Astrocyte (in vitro differentiated cells and primary cell): ENCODE results near the gene PI3. TPM values are rescaled to one million over a fixed set of nuclear protein-coding genes. Genes with fewer than 3 reads are reported as not detected.

Experiments used
- DNase-seq: peaks from one replicate; pipeline ENCODE4 v3.0.0-alpha.2; 2010; ENCODE audit warnings: low read depth
- FAIRE-seq: peaks from 2 replicates; lab custom pipeline; 2011; peaks lifted over from hg19 to GRCh38; lab: Jason Lieb, UNC
- H2AFZ ChIP-seq: 2 replicates; pipeline ENCODE4 v1.6.0; 2012; ENCODE audit warnings: low read depth, low read length, inconsistent platforms
- H3K27ac ChIP-seq: 2 replicates; pipeline ENCODE4 v1.5.1; 2011; ENCODE audit warnings: low read depth, low read length, inconsistent platforms
- H3K27me3 ChIP-seq: 2 replicates; pipeline ENCODE4 v1.6.0; 2011; ENCODE audit warnings: low read length, inconsistent platforms; ENCODE audit not compliant: insufficient read depth
- H3K36me3 ChIP-seq: 2 replicates; pipeline ENCODE4 v1.5.1; 2011; ENCODE audit warnings: low read length, inconsistent platforms; ENCODE audit not compliant: insufficient read depth
- H3K4me1 ChIP-seq: 2 replicates; pipeline ENCODE4 v1.5.1; 2011; ENCODE audit warnings: low read length, inconsistent platforms; ENCODE audit not compliant: insufficient read depth
- H3K4me2 ChIP-seq: 2 replicates; pipeline ENCODE4 v1.6.0; 2012; ENCODE audit warnings: low read length, inconsistent platforms
- H3K4me3 ChIP-seq: 2 replicates; pipeline ENCODE4 v1.5.1; 2011; ENCODE audit warnings: low read depth, mild to moderate bottlenecking, low read length, inconsistent platforms; ENCODE audit not compliant: insufficient read depth
- H3K79me2 ChIP-seq: 2 replicates; pipeline ENCODE4 v1.6.0; 2012; ENCODE audit warnings: mild to moderate bottlenecking, low read length, inconsistent platforms; ENCODE audit not compliant: insufficient read depth
- H3K9ac ChIP-seq: 2 replicates; pipeline ENCODE4 v1.6.0; 2012; ENCODE audit warnings: mild to moderate bottlenecking, low read length, inconsistent platforms
- H3K9me3 ChIP-seq: 2 replicates; pipeline ENCODE4 v1.5.1; 2012; ENCODE audit warnings: low read depth, mild to moderate bottlenecking, low read length, inconsistent platforms; ENCODE audit not compliant: insufficient read depth
- H4K20me1 ChIP-seq: 2 replicates; pipeline ENCODE4 v1.6.0; 2012; ENCODE audit warnings: low read length, inconsistent platforms; ENCODE audit not compliant: insufficient read depth
- H3K27ac Mint-ChIP-seq: one replicate; pipeline ENCODE4 v1.8.0; 2021; ENCODE audit warnings: mild to moderate bottlenecking, mixed read lengths; ENCODE audit not compliant: unreplicated experiment
- H3K27me3 Mint-ChIP-seq: one replicate; pipeline ENCODE4 v1.8.0; 2021; ENCODE audit warnings: low read depth, mixed read lengths; ENCODE audit not compliant: unreplicated experiment
- H3K36me3 Mint-ChIP-seq: one replicate; pipeline ENCODE4 v1.8.0; 2021; ENCODE audit warnings: low read depth, mixed read lengths; ENCODE audit not compliant: unreplicated experiment
- H3K4me1 Mint-ChIP-seq: one replicate; pipeline ENCODE4 v1.8.0; 2021; ENCODE audit warnings: low read depth, mixed read lengths; ENCODE audit not compliant: unreplicated experiment
- H3K4me3 Mint-ChIP-seq: one replicate; pipeline ENCODE4 v1.8.0; 2021; ENCODE audit warnings: mild to moderate bottlenecking, moderate library complexity, mixed read lengths; ENCODE audit not compliant: unreplicated experiment
- H3K9me3 Mint-ChIP-seq: one replicate; pipeline ENCODE4 v1.8.0; 2021; ENCODE audit warnings: mild to moderate bottlenecking, mixed read lengths; ENCODE audit not compliant: unreplicated experiment
- CTCF ChIP-seq: IDR thresholded peaks from 2 replicates; pipeline ENCODE4 v1.5.1; 2011; ENCODE audit warnings: low read depth, mild to moderate bottlenecking, inconsistent platforms, low read length, moderate library complexity; ENCODE audit not compliant: insufficient read depth
- EZH2 ChIP-seq: IDR thresholded peaks from 2 replicates; pipeline ENCODE4 v1.6.1; 2012; ENCODE audit warnings: mild to moderate bottlenecking, low read length, inconsistent platforms; ENCODE audit not compliant: insufficient read depth
- total RNA-seq: library from RNA; stranded (reverse); gene quantifications from 2 replicates; pipeline ENCODE4 v1.2.1, GENCODE V29; 2021

Gene PI3
- total RNA-seq, 1 donor from 2014 or later: not detected

DNA sequence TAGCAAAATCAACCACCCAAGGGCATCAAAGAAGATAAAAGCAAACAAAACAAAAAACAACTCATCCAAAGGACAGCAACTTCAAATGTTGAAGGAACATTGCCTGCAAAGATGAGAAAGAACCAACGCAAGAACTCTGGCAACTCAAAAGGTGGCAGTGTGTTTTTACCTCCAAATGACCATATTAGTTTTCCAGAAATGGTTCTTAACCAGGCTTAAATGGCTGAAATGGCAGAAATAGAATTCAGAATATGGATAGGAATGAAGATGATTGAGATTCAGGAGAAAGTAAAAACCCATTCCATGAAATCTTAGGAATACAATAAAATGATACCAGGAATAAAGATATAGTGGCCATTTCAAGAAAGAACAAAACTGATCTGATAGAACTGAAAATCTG, 9.8 kb upstream of the PI3 start:
- Histone ChIP-seq H3K79me2 (no peaks in the 10 kb centered on the region), H3K9ac (no peak overlapping the region), H2AFZ (no peak overlapping the region), H3K4me3 (no peak overlapping the region), H4K20me1 (no peaks in the 10 kb centered on the region), H3K36me3 (no peaks in the 10 kb centered on the region), H3K4me2 (no peak overlapping the region), H3K4me1 (no peaks in the 10 kb centered on the region), H3K27ac (no peak overlapping the region), H3K9me3 (peaks cover 2% of the 10 kb centered on the region), H3K27me3 (no peaks in the 10 kb centered on the region)
- Mint-ChIP-seq H3K27ac (no peak overlapping the region), H3K9me3 (peaks cover 8% of the 10 kb centered on the region), H3K27me3 (peaks cover 6% of the 10 kb centered on the region), H3K36me3 (no peaks in the 10 kb centered on the region), H3K4me3 (no peak overlapping the region), H3K4me1 (no peaks in the 10 kb centered on the region)
- FAIRE-seq (no peak), DNase-seq (no peak)
- TF ChIP-seq EZH2: no peak
- no peak for TF ChIP-seq CTCF

DNA sequence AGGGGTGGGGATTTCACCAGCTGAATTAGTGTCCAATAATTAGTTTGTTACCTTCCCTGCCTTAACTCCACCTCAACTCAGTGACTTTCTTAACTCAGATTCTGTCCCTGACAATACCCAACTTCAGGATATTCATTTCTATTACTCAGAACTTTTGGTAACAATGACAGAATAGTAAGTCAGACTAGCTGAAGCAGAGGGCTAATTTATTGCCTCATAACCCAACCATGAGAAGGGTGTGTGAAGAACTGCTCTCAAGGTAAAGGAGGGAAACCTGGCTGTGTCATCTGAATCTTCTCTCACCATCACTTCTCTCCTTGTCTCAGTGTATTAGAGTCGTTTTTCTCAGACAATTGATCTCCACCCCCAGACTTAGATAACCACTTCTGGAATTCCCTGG, 1.2 kb upstream of the PI3 start:
- TF ChIP-seq CTCF (no peak), EZH2 (no peak)
- peaks cover 7% of the 10 kb centered on the region for H3K27me3 Mint-ChIP-seq
- Histone ChIP-seq H3K9ac (no peak overlapping the region), H3K36me3 (no peaks in the 10 kb centered on the region), H3K4me2 (no peak overlapping the region), H3K27me3 (no peaks in the 10 kb centered on the region), H3K79me2 (no peaks in the 10 kb centered on the region), H3K9me3 (no peaks in the 10 kb centered on the region), H3K27ac (no peak overlapping the region), H3K4me1 (no peaks in the 10 kb centered on the region), H3K4me3 (no peak overlapping the region), H4K20me1 (no peaks in the 10 kb centered on the region), H2AFZ (no peak overlapping the region)
- H3K9me3 Mint-ChIP-seq: no peaks in the 10 kb centered on the region
- H3K27ac Mint-ChIP-seq: no peak overlapping the region
- no peaks in the 10 kb centered on the region for H3K36me3 Mint-ChIP-seq
- DNase-seq (no peak), FAIRE-seq (no peak)
- H3K4me1 Mint-ChIP-seq: no peaks in the 10 kb centered on the region
- no peak overlapping the region for H3K4me3 Mint-ChIP-seq

- Mint-ChIP-seq H3K4me3 (no peak overlapping the region), H3K36me3 (no peaks in the 10 kb centered on the region), H3K9me3 (no peaks in the 10 kb centered on the region), H3K27me3 (peaks cover 7% of the 10 kb centered on the region), H3K27ac (no peak overlapping the region), H3K4me1 (no peaks in the 10 kb centered on the region)
- H2AFZ ChIP-seq: no peak overlapping the region
- H3K27ac ChIP-seq: no peak overlapping the region
- H3K4me3 ChIP-seq: no peak overlapping the region
- H3K9me3 ChIP-seq: no peaks in the 10 kb centered on the region
- TF ChIP-seq CTCF (no peak), EZH2 (no peak)
- no peaks in the 10 kb centered on the region for H4K20me1 ChIP-seq
- H3K36me3 ChIP-seq: no peaks in the 10 kb centered on the region
- no peak overlapping the region for H3K9ac ChIP-seq
- H3K79me2 ChIP-seq: no peaks in the 10 kb centered on the region
- H3K4me2 ChIP-seq: no peak overlapping the region
- H3K27me3 ChIP-seq: no peaks in the 10 kb centered on the region
- H3K4me1 ChIP-seq: no peaks in the 10 kb centered on the region
- DNase-seq: no peak
- FAIRE-seq: no peak
These were observed 2.0 kb downstream of the PI3 start for GRCh38 chr20:45176526-45177267.
